Loucy (cell line): ENCODE measurements around the gene RAPGEF5.

Source experiments
- H2AFZ ChIP-seq: fragments of 200-600 bp; sonication (generic); 2 replicates; pipeline ENCODE4 v1.6.0; 2016; ENCODE audit warnings: antibody characterized with exemption, mild to moderate bottlenecking, low read length, moderate library complexity
- H3F3A ChIP-seq: fragments of 200-600 bp; 2 replicates; pipeline ENCODE4 v1.6.0; 2016; ENCODE audit warnings: antibody characterized with exemption, low read depth, mild to moderate bottlenecking
- H3K27me3 ChIP-seq: fragments of 200-600 bp; sonication (generic); 2 replicates; pipeline ENCODE4 v1.6.1; 2014; ENCODE audit warnings: low read length, mild to moderate bottlenecking; ENCODE audit not compliant: insufficient read depth, poor library complexity, severe bottlenecking
- H3K36me3 ChIP-seq: fragments of 200-600 bp; sonication (generic); 2 replicates; pipeline ENCODE4 v1.6.1; 2016; ENCODE audit warnings: low read length; ENCODE audit not compliant: insufficient read depth
- H3K4me1 ChIP-seq: fragments of 200-600 bp; sonication (generic); 2 replicates; pipeline ENCODE4 v1.5.1; 2014; ENCODE audit warnings: low read length, mild to moderate bottlenecking; ENCODE audit not compliant: insufficient read depth, poor library complexity, severe bottlenecking
- H3K4me2 ChIP-seq: fragments of 200-600 bp; sonication (generic); 2 replicates; pipeline ENCODE4 v1.6.0; 2014; ENCODE audit warnings: antibody characterized with exemption, low read length, low read depth, mild to moderate bottlenecking; ENCODE audit not compliant: poor library complexity, severe bottlenecking
- H3K4me3 ChIP-seq: fragments of 200-600 bp; sonication (generic); 2 replicates; pipeline ENCODE4 v1.5.1; 2014; ENCODE audit warnings: low read length, mild to moderate bottlenecking, mixed read lengths; ENCODE audit not compliant: poor library complexity, severe bottlenecking
- H3K79me2 ChIP-seq: fragments of 200-600 bp; sonication (generic); 2 replicates; pipeline ENCODE4 v1.6.1; 2014; ENCODE audit warnings: low read length; ENCODE audit not compliant: insufficient read depth
- H3K9ac ChIP-seq: fragments of 200-600 bp; sonication (generic); 2 replicates; pipeline ENCODE4 v1.6.0; 2014; ENCODE audit warnings: mild to moderate bottlenecking, low read depth, low read length, moderate library complexity; ENCODE audit not compliant: poor library complexity, severe bottlenecking
- H3K9me2 ChIP-seq: fragments of 200-600 bp; sonication (generic); replicated peaks from 2 replicates; pipeline ENCODE4 v1.6.1; 2016; ENCODE audit warnings: low read depth, low read length, mixed read lengths
- H3K9me3 ChIP-seq: fragments of 200-600 bp; sonication (generic); 2 replicates; pipeline ENCODE4 v1.6.1; 2014; ENCODE audit warnings: mild to moderate bottlenecking, antibody characterized with exemption, low read length, low read depth; ENCODE audit not compliant: insufficient read depth
- H4K20me1 ChIP-seq: fragments of 200-600 bp; sonication (generic); 2 replicates; pipeline ENCODE4 v1.6.0; 2014; ENCODE audit warnings: antibody characterized with exemption, low read length, mild to moderate bottlenecking; ENCODE audit not compliant: insufficient read depth, poor library complexity, severe bottlenecking
- EZH2phosphoT487 ChIP-seq: fragments of 200-600 bp; IDR thresholded peaks from 2 replicates; pipeline ENCODE4 v1.6.1; 2018; ENCODE audit warnings: antibody characterized with exemption, mild to moderate bottlenecking, moderate library complexity, borderline replicate concordance
- TF ChIP-seq, protein P1 (sequence below): fragments of 200-600 bp; sonication (generic); conservative IDR thresholded peaks from 2 replicates; pipeline ENCODE4 v1.5.1; 2014; ENCODE audit warnings: mild to moderate bottlenecking, antibody characterized with exemption, low read length

Gene RAPGEF5

DNA sequence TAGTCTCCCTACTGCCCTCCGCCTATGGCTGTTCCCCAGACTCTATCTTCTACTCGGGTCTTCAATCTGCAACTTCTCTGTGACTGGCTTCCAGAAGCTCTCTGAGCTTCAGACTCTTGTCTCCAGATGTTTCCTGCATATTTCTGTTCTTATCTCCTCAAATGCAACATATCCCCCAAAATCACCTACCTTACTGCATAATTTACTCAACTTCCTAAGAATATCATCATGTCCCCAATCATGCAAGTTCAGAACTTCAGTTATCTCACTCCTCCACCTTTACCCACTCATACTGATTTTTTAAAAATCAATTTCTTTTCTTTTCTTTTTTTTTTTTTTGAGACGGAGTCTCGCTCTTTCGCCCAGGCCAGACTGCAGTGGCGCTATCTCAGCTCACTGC, 68.8 kb downstream of the RAPGEF5 start:
- H3K4me2 ChIP-seq, result no peak overlapping the region
- H3F3A ChIP-seq, result 0 out of 2 replicates have a peak, but pooled peaks cover 3% of the 10 kb centered on the region
- H3K9me3 ChIP-seq, result no peaks in the 10 kb centered on the region
- no peak overlapping the region for H3K4me3 ChIP-seq
- H3K9me2 ChIP-seq, result no peaks in the 10 kb centered on the region
- H3K9ac ChIP-seq, result no peak overlapping the region
- peaks cover 18% of the 10 kb centered on the region for H3K4me1 ChIP-seq
- no peaks in the 10 kb centered on the region for H3K79me2 ChIP-seq
- no peak overlapping the region for H2AFZ ChIP-seq
- no peaks in the 10 kb centered on the region for H4K20me1 ChIP-seq
- peaks cover 4% of the 10 kb centered on the region; the same call in 1 of the 2 replicates for H3K36me3 ChIP-seq
- no peaks in the 10 kb centered on the region for H3K27me3 ChIP-seq
- TF ChIP-seq EZH2phosphoT487, result no peak
- TF ChIP-seq, protein P1, sequence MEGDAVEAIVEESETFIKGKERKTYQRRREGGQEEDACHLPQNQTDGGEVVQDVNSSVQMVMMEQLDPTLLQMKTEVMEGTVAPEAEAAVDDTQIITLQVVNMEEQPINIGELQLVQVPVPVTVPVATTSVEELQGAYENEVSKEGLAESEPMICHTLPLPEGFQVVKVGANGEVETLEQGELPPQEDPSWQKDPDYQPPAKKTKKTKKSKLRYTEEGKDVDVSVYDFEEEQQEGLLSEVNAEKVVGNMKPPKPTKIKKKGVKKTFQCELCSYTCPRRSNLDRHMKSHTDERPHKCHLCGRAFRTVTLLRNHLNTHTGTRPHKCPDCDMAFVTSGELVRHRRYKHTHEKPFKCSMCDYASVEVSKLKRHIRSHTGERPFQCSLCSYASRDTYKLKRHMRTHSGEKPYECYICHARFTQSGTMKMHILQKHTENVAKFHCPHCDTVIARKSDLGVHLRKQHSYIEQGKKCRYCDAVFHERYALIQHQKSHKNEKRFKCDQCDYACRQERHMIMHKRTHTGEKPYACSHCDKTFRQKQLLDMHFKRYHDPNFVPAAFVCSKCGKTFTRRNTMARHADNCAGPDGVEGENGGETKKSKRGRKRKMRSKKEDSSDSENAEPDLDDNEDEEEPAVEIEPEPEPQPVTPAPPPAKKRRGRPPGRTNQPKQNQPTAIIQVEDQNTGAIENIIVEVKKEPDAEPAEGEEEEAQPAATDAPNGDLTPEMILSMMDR, result no peak

DNA sequence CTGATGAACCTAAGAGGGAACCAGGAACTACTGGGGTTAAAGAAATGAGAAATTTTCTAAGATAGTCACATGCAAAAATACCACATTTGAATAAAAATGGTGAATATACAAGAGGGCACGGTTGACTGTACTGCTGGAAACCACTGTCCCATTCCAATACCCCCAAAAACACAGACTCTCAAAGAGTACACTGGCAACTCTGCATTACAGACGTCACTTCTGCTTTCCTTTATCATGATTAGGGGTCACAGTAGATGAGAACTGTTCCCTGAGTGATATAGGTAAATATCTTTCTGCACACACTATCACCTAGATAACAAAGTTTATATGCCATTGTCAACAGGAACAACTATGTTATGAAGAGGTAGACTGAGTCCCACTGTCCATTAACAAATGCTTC, 69.5 kb downstream of the RAPGEF5 start:
- Histone ChIP-seq H4K20me1 (no peaks in the 10 kb centered on the region), H3K4me3 (no peak overlapping the region), H3K79me2 (no peaks in the 10 kb centered on the region), H3K9ac (no peak overlapping the region), H3K9me3 (no peaks in the 10 kb centered on the region), H3K27me3 (no peaks in the 10 kb centered on the region), H3K36me3 (peaks cover 4% of the 10 kb centered on the region; the same call in 1 of the 2 replicates), H3K4me2 (no peak overlapping the region), H2AFZ (no peak overlapping the region), H3K9me2 (no peaks in the 10 kb centered on the region), H3F3A (no peaks in the 10 kb centered on the region), H3K4me1 (peaks cover 10% of the 10 kb centered on the region)
- no peak for TF ChIP-seq EZH2phosphoT487
- TF ChIP-seq, protein P1, result no peak

DNA sequence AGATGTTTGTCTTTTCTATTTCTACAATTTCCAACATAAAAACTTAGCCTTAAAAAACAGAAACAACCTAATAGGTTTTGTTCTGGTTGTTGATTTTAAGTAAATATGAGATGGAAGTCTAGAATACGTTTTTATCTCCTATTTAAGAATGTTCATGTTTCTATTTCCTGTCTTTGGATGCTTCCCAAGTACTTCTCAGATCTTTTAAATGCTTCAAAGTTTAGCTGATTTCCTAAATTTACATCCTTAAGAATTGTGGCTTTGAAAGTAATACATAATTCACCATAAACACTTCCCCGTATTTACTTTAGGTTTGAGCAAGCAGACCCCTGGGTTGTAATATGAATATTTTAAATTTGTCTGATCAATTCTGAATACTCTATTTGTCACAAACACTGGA, 70.5 kb downstream of the RAPGEF5 start:
- no peaks in the 10 kb centered on the region for H3K9me3 ChIP-seq
- H3K27me3 ChIP-seq, result no peaks in the 10 kb centered on the region
- no peaks in the 10 kb centered on the region for H3K79me2 ChIP-seq
- peaks cover 9% of the 10 kb centered on the region for H3K4me1 ChIP-seq
- H3K4me3 ChIP-seq, result no peak overlapping the region
- no peak overlapping the region for H2AFZ ChIP-seq
- TF ChIP-seq, protein P1, result no peak
- no peak for TF ChIP-seq EZH2phosphoT487
- H3K9me2 ChIP-seq, result no peaks in the 10 kb centered on the region
- H3F3A ChIP-seq, result no peaks in the 10 kb centered on the region
- H3K9ac ChIP-seq, result no peak overlapping the region
- H3K36me3 ChIP-seq, result peaks cover 4% of the 10 kb centered on the region; the same call in 1 of the 2 replicates
- H3K4me2 ChIP-seq, result no peak overlapping the region
- no peaks in the 10 kb centered on the region for H4K20me1 ChIP-seq
